ENCODE results near the gene SART1.

DNA sequence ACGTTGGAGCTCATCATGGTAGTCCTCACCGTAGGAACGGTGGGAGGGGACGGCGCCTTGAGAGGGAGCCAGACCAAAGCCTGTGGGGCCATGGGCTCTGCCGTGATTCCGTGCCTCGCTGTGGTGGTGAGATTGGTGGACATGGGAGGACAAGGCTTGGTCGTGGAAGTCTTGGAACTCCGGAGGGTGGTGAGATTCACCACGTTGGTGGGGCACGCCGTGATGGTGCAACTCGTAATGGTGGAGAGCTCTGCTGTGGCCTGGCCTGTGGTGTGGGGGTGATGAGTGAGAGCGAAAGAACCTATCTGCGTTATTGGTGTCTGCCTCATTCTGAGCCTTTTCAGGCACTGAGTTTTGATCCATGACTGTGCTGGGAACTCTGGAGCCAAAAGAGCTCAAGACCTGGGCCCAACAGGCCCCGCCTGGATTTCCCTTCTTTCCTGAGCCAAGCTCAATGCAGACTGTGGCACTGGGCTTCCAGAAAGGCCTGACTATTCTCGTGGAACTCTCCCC is 64.5 kb downstream of the SART1 start, which contains the start of gene CATSPER1:
- TF ChIP-seq, protein P1, sequence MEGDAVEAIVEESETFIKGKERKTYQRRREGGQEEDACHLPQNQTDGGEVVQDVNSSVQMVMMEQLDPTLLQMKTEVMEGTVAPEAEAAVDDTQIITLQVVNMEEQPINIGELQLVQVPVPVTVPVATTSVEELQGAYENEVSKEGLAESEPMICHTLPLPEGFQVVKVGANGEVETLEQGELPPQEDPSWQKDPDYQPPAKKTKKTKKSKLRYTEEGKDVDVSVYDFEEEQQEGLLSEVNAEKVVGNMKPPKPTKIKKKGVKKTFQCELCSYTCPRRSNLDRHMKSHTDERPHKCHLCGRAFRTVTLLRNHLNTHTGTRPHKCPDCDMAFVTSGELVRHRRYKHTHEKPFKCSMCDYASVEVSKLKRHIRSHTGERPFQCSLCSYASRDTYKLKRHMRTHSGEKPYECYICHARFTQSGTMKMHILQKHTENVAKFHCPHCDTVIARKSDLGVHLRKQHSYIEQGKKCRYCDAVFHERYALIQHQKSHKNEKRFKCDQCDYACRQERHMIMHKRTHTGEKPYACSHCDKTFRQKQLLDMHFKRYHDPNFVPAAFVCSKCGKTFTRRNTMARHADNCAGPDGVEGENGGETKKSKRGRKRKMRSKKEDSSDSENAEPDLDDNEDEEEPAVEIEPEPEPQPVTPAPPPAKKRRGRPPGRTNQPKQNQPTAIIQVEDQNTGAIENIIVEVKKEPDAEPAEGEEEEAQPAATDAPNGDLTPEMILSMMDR (conservative IDR thresholded peaks at IDR 0.05; ENCODE audit: low read depth, low read length): no peak
- TF ChIP-seq EZH2 (IDR thresholded peaks at IDR 0.05; ENCODE audit: low read length, unreplicated experiment) (no peak), EZH2phosphoT487 (IDR thresholded peaks at IDR 0.05; ENCODE audit: borderline replicate concordance, low read length) (no peak)
